ENCODE measurements around the gene FAM237A.

Gene FAM237A

GRCh38 chr2:206611736-206612135, 30.6 kb upstream of the FAM237A start:
- Histone ChIP-seq H3K9me3 (no peaks in the 10 kb centered on the region), H3K36me3 (no peaks in the 10 kb centered on the region), H3K4me1 (no peaks in the 10 kb centered on the region), H3K27me3 (no peaks in the 10 kb centered on the region), H3K4me3 (no peak overlapping the region), H3K27ac (no peak overlapping the region)
- intact Hi-C loops (cut with DNase I; ENCODE audit: low total_unique reads): no loop called here
- no peak for TF ChIP-seq CTCF (IDR thresholded peaks at IDR 0.05)
- DNase-seq: no peak

GRCh38 chr2:206614811-206615210, 27.5 kb upstream of the FAM237A start:
- TF ChIP-seq CTCF (IDR thresholded peaks at IDR 0.05): no peak
- Histone ChIP-seq H3K9me3 (no peaks in the 10 kb centered on the region), H3K4me1 (no peaks in the 10 kb centered on the region), H3K36me3 (no peaks in the 10 kb centered on the region), H3K27ac (no peak overlapping the region), H3K4me3 (no peak overlapping the region), H3K27me3 (no peaks in the 10 kb centered on the region)
- DNase-seq: no peak
- intact Hi-C loops (cut with DNase I; ENCODE audit: low total_unique reads): no loop called here

GRCh38 chr2:206615417-206616089, 26.7 kb upstream of the FAM237A start:
- no peak for DNase-seq
- no peaks in the 10 kb centered on the region for H3K9me3 ChIP-seq
- TF ChIP-seq CTCF (IDR thresholded peaks at IDR 0.05): no peak

GRCh38 chr2:206616151-206616550, 26.1 kb upstream of the FAM237A start:
- no peaks in the 10 kb centered on the region for H3K9me3 ChIP-seq
- no peaks in the 10 kb centered on the region for H3K36me3 ChIP-seq
- H3K27me3 ChIP-seq: no peaks in the 10 kb centered on the region
- intact Hi-C loops (cut with DNase I; ENCODE audit: low total_unique reads): no loop called here
- H3K4me3 ChIP-seq: no peak overlapping the region
- no peaks in the 10 kb centered on the region for H3K4me1 ChIP-seq
- no peak for DNase-seq
- H3K27ac ChIP-seq: no peak overlapping the region
- TF ChIP-seq CTCF (IDR thresholded peaks at IDR 0.05): no peak

More at GRCh38 chr2:206615417-206616089, 26.7 kb upstream of the FAM237A start:
- no peaks in the 10 kb centered on the region for H3K36me3 ChIP-seq
- no peaks in the 10 kb centered on the region for H3K4me1 ChIP-seq
- H3K27ac ChIP-seq: no peak overlapping the region
- intact Hi-C loops (cut with DNase I; ENCODE audit: low total_unique reads): no loop called here
- no peak overlapping the region for H3K4me3 ChIP-seq
- no peaks in the 10 kb centered on the region for H3K27me3 ChIP-seq

- H3K4me3 ChIP-seq: no peak overlapping the region
- intact Hi-C loops (cut with DNase I; ENCODE audit: low total_unique reads): no loop called here
- no peak overlapping the region for H3K27ac ChIP-seq
- TF ChIP-seq CTCF (IDR thresholded peaks at IDR 0.05): no peak
- H3K36me3 ChIP-seq: no peaks in the 10 kb centered on the region
- H3K4me1 ChIP-seq: no peaks in the 10 kb centered on the region
- DNase-seq: no peak
- no peaks in the 10 kb centered on the region for H3K27me3 ChIP-seq
- no peaks in the 10 kb centered on the region for H3K9me3 ChIP-seq
These were observed 23.3 kb upstream of the FAM237A start for GRCh38 chr2:206619011-206619410.

GRCh38 chr2:206626108-206626507, 16.2 kb upstream of the FAM237A start:
- Histone ChIP-seq H3K4me1 (no peaks in the 10 kb centered on the region), H3K9me3 (no peaks in the 10 kb centered on the region), H3K36me3 (no peaks in the 10 kb centered on the region), H3K4me3 (no peak overlapping the region), H3K27me3 (no peaks in the 10 kb centered on the region), H3K27ac (no peak overlapping the region)
- no peak for DNase-seq
- intact Hi-C loops (cut with DNase I; ENCODE audit: low total_unique reads): no loop called here
- TF ChIP-seq CTCF (IDR thresholded peaks at IDR 0.05): no peak
